Panc1 (cell line): ENCODE results near the gene SLC66A2. TPM values are rescaled to one million over a fixed set of nuclear protein-coding genes. Genes with fewer than 3 reads are reported as not detected.

Source experiments
- ATAC-seq: fragments of 200-7000 bp; cut with Tn5 transposase; 2 replicates; pipeline ENCODE4 v1.9.1; 2020; ENCODE audit warnings: mild to moderate bottlenecking, moderate library complexity
- BruUV-seq: library from RNA; stranded (reverse); fragments of 400-500 nt; replicated peaks from 2 replicates; lab custom pipeline; 2021; lab: Mats Ljungman, UMichigan
- CTCF ChIA-PET: fragments of 300-600 bp; sonication (Branson Sonifier 250); formaldehyde crosslinking; loops from one replicate; lab custom pipeline; 2022; ENCODE audit warnings: antibody characterized with exemption; lab: Charles Lee
- POLR2A ChIA-PET: fragments of 300-600 bp; sonication (Branson Sonifier 250); formaldehyde crosslinking; loops from one replicate; lab custom pipeline; 2022; ENCODE audit warnings: antibody characterized with exemption; lab: Charles Lee
- DNase-seq: peaks from one replicate; pipeline ENCODE4 v3.0.0-alpha.2; 2010; ENCODE audit warnings: low read depth, low spot score
- H3K27ac ChIP-seq: 2 replicates; pipeline ENCODE4 v1.5.1; 2011; ENCODE audit warnings: mild to moderate bottlenecking, low read length, inconsistent platforms
- H3K27me3 ChIP-seq: fragments of 200-500 bp; sonication (Bioruptor generic); 2 replicates; pipeline ENCODE4 v1.6.0; 2014; ENCODE audit warnings: low read length, inconsistent platforms; ENCODE audit not compliant: control insufficient read depth, insufficient read depth
- H3K36me3 ChIP-seq: fragments of 200-500 bp; sonication (Bioruptor generic); 2 replicates; pipeline ENCODE4 v1.5.1; 2014; ENCODE audit warnings: inconsistent platforms, mild to moderate bottlenecking, low read length, moderate library complexity; ENCODE audit not compliant: control insufficient read depth, insufficient read depth
- H3K4me1 ChIP-seq: 2 replicates; pipeline ENCODE4 v1.5.1; 2011; ENCODE audit warnings: inconsistent platforms, mild to moderate bottlenecking, low read length, moderate library complexity; ENCODE audit not compliant: control insufficient read depth, insufficient read depth
- H3K4me3 ChIP-seq, 2 experiments: 2 replicates each; pipeline ENCODE4 v1.5.1; 2011 to 2012; ENCODE audit warnings: low read depth in 2 of 2, low read length in 2 of 2, mild to moderate bottlenecking in 2 of 2, inconsistent platforms in 1 of 2, moderate library complexity in 1 of 2
- H3K9me3 ChIP-seq: fragments of 200-500 bp; sonication (Bioruptor generic); 2 replicates; pipeline ENCODE4 v1.5.1; 2014; ENCODE audit warnings: low read depth, mild to moderate bottlenecking, inconsistent platforms, low read length, moderate library complexity; ENCODE audit not compliant: control insufficient read depth, insufficient read depth
- POLR2AphosphoS5 ChIP-seq: IDR thresholded peaks from 2 replicates; pipeline ENCODE4 v1.6.1; 2012; ENCODE audit warnings: mild to moderate bottlenecking, low read depth, low read length, moderate library complexity
- SIN3A ChIP-seq: IDR thresholded peaks from 2 replicates; pipeline ENCODE4 v1.6.1; 2012; ENCODE audit warnings: low read depth, mild to moderate bottlenecking, low read length, moderate library complexity, borderline replicate concordance; ENCODE audit not compliant: insufficient read depth
- TCF7L2 ChIP-seq: IDR thresholded peaks from 2 replicates; pipeline ENCODE4 v1.6.1; 2011; ENCODE audit warnings: mild to moderate bottlenecking, low read depth, low read length, inconsistent platforms
- in situ Hi-C: cut with HindIII; loops from 2 replicates; pipeline ENCODE4 v1.10.0; 2016; ENCODE audit warnings: low sequenced_read_pairs, low pct_unique_long_range_greater_than_20kb
- intact Hi-C: fragments of 100-400 bp; cut with micrococcal nuclease; formaldehyde crosslinking; loops from one replicate; pipeline ENCODE4 v1.10.0; 2022; ENCODE audit not compliant: unreplicated experiment
- total RNA-seq: library from RNA; stranded (reverse); gene quantifications from one replicate; pipeline ENCODE4 v1.2.1, GENCODE V29; 2021; ENCODE audit not compliant: unreplicated experiment
- TF ChIP-seq, protein P1 (sequence below), 2 experiments: IDR thresholded peaks; 2 replicates each; pipeline ENCODE4 v1.6.1; 2011 to 2012; ENCODE audit warnings: low read depth in 2 of 2, control low read depth in 1 of 2, low read length in 1 of 2, mild to moderate bottlenecking in 1 of 2, moderate library complexity in 1 of 2; ENCODE audit not compliant: insufficient read depth in 1 of 2
- TF ChIP-seq, protein P2 (sequence below): fragments of 450-650 bp; IDR thresholded peaks from 2 replicates; pipeline ENCODE4 v1.5.1; 2017; ENCODE audit warnings: mild to moderate bottlenecking

Gene SLC66A2
- total RNA-seq, 1 experiment from 2014 or later = 92.5 TPM

DNA sequence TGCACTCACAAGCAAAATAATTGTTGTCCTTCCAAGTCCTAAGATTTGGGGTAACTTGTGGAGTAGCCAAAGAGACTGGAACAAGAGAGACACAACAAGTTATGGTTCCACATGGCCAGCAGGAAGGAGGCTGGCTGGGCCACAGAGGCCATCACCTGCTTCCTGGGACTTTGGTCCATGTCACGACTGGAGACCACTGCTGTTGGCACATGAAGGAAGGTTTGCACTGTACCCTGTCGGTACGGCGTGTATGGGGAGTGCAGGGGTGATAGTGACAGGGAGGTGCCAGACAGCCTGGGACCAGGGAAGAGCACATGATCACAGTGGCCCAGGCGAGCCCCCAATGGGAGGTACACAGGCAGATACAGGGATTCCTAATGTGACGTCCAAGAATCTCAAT is 15.5 kb downstream of the SLC66A2 start:
- intact Hi-C loops (no loop called here), in situ Hi-C loops (no loop called here)
- no TSS peak for BruUV-seq
- no peaks in the 10 kb centered on the region for H3K27me3 ChIP-seq
- H3K9me3 ChIP-seq = peaks cover 31% of the 10 kb centered on the region
- no peak for ATAC-seq
- H3K27ac ChIP-seq = no peak overlapping the region
- DNase-seq = no peak
- 0 out of 2 replicates have a peak, but pooled peaks cover 3% of the 10 kb centered on the region for H3K4me1 ChIP-seq
- ChIA-PET CTCF (no interaction called here), POLR2A (no interaction called here)
- H3K36me3 ChIP-seq = no peaks in the 10 kb centered on the region
- TF ChIP-seq SIN3A = no peak
- TF ChIP-seq, protein P1, sequence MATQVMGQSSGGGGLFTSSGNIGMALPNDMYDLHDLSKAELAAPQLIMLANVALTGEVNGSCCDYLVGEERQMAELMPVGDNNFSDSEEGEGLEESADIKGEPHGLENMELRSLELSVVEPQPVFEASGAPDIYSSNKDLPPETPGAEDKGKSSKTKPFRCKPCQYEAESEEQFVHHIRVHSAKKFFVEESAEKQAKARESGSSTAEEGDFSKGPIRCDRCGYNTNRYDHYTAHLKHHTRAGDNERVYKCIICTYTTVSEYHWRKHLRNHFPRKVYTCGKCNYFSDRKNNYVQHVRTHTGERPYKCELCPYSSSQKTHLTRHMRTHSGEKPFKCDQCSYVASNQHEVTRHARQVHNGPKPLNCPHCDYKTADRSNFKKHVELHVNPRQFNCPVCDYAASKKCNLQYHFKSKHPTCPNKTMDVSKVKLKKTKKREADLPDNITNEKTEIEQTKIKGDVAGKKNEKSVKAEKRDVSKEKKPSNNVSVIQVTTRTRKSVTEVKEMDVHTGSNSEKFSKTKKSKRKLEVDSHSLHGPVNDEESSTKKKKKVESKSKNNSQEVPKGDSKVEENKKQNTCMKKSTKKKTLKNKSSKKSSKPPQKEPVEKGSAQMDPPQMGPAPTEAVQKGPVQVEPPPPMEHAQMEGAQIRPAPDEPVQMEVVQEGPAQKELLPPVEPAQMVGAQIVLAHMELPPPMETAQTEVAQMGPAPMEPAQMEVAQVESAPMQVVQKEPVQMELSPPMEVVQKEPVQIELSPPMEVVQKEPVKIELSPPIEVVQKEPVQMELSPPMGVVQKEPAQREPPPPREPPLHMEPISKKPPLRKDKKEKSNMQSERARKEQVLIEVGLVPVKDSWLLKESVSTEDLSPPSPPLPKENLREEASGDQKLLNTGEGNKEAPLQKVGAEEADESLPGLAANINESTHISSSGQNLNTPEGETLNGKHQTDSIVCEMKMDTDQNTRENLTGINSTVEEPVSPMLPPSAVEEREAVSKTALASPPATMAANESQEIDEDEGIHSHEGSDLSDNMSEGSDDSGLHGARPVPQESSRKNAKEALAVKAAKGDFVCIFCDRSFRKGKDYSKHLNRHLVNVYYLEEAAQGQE (IDR thresholded peaks at IDR 0.05; ENCODE audit: insufficient read depth in 1 of 2, low read depth in 2 of 2, low read length in 1 of 2) = no peak
- TF ChIP-seq, protein P2, sequence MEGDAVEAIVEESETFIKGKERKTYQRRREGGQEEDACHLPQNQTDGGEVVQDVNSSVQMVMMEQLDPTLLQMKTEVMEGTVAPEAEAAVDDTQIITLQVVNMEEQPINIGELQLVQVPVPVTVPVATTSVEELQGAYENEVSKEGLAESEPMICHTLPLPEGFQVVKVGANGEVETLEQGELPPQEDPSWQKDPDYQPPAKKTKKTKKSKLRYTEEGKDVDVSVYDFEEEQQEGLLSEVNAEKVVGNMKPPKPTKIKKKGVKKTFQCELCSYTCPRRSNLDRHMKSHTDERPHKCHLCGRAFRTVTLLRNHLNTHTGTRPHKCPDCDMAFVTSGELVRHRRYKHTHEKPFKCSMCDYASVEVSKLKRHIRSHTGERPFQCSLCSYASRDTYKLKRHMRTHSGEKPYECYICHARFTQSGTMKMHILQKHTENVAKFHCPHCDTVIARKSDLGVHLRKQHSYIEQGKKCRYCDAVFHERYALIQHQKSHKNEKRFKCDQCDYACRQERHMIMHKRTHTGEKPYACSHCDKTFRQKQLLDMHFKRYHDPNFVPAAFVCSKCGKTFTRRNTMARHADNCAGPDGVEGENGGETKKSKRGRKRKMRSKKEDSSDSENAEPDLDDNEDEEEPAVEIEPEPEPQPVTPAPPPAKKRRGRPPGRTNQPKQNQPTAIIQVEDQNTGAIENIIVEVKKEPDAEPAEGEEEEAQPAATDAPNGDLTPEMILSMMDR = no peak
- no peak overlapping the region for H3K4me3 ChIP-seq

DNA sequence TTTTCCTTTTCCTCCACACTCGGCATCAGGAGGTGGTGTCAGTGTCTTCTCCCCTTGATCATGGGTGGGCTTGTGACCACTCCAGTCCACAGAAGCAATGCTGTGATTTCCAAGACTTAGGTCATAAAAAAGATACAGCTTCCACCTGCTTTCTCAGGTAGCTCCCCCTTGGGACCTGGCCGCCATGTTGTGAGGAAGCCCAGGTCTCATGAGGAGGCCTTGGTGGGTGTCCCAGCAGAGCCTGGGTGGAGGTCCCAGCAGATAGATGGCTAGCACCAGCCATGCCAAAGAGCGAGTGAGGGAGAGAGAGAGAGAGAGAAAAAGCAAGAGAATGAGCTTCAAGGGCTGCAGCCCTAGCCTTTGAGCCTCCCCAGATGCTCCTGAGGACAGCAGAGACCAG is 16.0 kb downstream of the SLC66A2 start:
- no peak for ATAC-seq
- 0 out of 2 replicates have a peak, but pooled peaks cover 3% of the 10 kb centered on the region for H3K4me1 ChIP-seq
- H3K4me3 ChIP-seq = no peak overlapping the region
- ChIA-PET POLR2A (no interaction called here), CTCF (no interaction called here)
- in situ Hi-C loops (no loop called here), intact Hi-C loops (no loop called here)
- DNase-seq = no peak
- no peak overlapping the region for H3K27ac ChIP-seq
- no TSS peak for BruUV-seq
- peaks cover 35% of the 10 kb centered on the region for H3K9me3 ChIP-seq
- no peaks in the 10 kb centered on the region for H3K36me3 ChIP-seq
- H3K27me3 ChIP-seq = no peaks in the 10 kb centered on the region
- TF ChIP-seq, protein P1 (IDR thresholded peaks at IDR 0.05; ENCODE audit: insufficient read depth in 1 of 2, low read depth in 2 of 2, low read length in 1 of 2) = no peak
- TF ChIP-seq SIN3A (no peak), TCF7L2 (no peak), POLR2AphosphoS5 (no peak)
- TF ChIP-seq, protein P2 = no peak
